WTC11 (cell line): ENCODE measurements around the gene UNCX. TPM values are rescaled to one million over a fixed set of nuclear protein-coding genes. Genes with fewer than 3 reads are reported as not detected.
"Not testable (repeated sequence)": the region's sequence is repeated elsewhere in the genome, so short reads cannot be mapped to it uniquely, and the experiment has no call there.

Experiments used
- ATAC-seq: fragments of 200-7000 bp; cut with Tn5 transposase; 2 replicates; pipeline ENCODE4 v1.10.0; 2021; ENCODE audit warnings: mild to moderate bottlenecking, moderate library complexity
- CTCF ChIA-PET: fragments of 300-600 bp; sonication (Branson Sonifier 250); formaldehyde crosslinking; loops from one replicate; lab custom pipeline; 2021; ENCODE audit warnings: antibody characterized with exemption; lab: Charles Lee
- POLR2A ChIA-PET: fragments of 350-600 bp; sonication (Branson Sonifier 250); formaldehyde crosslinking; loops from one replicate; lab custom pipeline; 2021; ENCODE audit warnings: antibody characterized with exemption; lab: Charles Lee
- DNase-seq: peaks from one replicate; pipeline ENCODE4 v3.0.0; 2021; ENCODE audit warnings: low spot score
- H3K27ac Mint-ChIP-seq: 2 replicates; pipeline ENCODE4 v1.8.0; 2021; ENCODE audit warnings: mixed read lengths
- H3K27me3 Mint-ChIP-seq: 2 replicates; pipeline ENCODE4 v1.8.0; 2021; ENCODE audit warnings: low read depth, mild to moderate bottlenecking, moderate library complexity, mixed read lengths
- H3K36me3 Mint-ChIP-seq: 2 replicates; pipeline ENCODE4 v1.8.0; 2021; ENCODE audit warnings: mixed read lengths
- H3K4me1 Mint-ChIP-seq: 2 replicates; pipeline ENCODE4 v1.8.0; 2022; ENCODE audit warnings: mixed read lengths
- H3K4me3 Mint-ChIP-seq: 2 replicates; pipeline ENCODE4 v1.8.0; 2021; ENCODE audit warnings: mild to moderate bottlenecking, moderate library complexity, mixed read lengths
- H3K9me3 Mint-ChIP-seq: 2 replicates; pipeline ENCODE4 v1.8.0; 2021; ENCODE audit warnings: mixed read lengths
- ATF2 ChIP-seq: sonication (generic); formaldehyde crosslinking; IDR thresholded peaks from 2 replicates; pipeline ENCODE4 v1.8.1; 2022; ENCODE audit warnings: low read depth, missing genetic modification reagents, borderline replicate concordance
- E2F4 ChIP-seq: sonication (generic); formaldehyde crosslinking; IDR thresholded peaks from 2 replicates; pipeline ENCODE4 v1.8.1; 2022; ENCODE audit warnings: low read depth, mild to moderate bottlenecking, moderate library complexity, missing genetic modification reagents, borderline replicate concordance
- ERG ChIP-seq: fragments of 250-450 bp; sonication (Bioruptor Pico); IDR thresholded peaks from 2 replicates; pipeline ENCODE4 v1.8.0; 2021; ENCODE audit warnings: mild to moderate bottlenecking
- ESRRA ChIP-seq: sonication (generic); formaldehyde crosslinking; IDR thresholded peaks from 2 replicates; pipeline ENCODE4 v1.8.1; 2022; ENCODE audit warnings: mild to moderate bottlenecking, missing genetic modification reagents, borderline replicate concordance
- ETV6 ChIP-seq: sonication (generic); formaldehyde crosslinking; IDR thresholded peaks from 2 replicates; pipeline ENCODE4 v1.8.1; 2022; ENCODE audit warnings: mild to moderate bottlenecking, missing genetic modification reagents
- FOXK1 ChIP-seq: sonication (generic); formaldehyde crosslinking; IDR thresholded peaks from 2 replicates; pipeline ENCODE4 v1.8.0; 2022; ENCODE audit warnings: mild to moderate bottlenecking, moderate library complexity, missing genetic modification reagents
- HMGA2 ChIP-seq: fragments of 250-450 bp; sonication (Bioruptor Pico); IDR thresholded peaks from 2 replicates; pipeline ENCODE4 v1.4.0; 2021; ENCODE audit warnings: mild to moderate bottlenecking, moderate library complexity
- IRF1 ChIP-seq: sonication (generic); formaldehyde crosslinking; IDR thresholded peaks from 2 replicates; pipeline ENCODE4 v1.8.0; 2023; ENCODE audit warnings: missing genetic modification reagents
- JAZF1 ChIP-seq: fragments of 250-450 bp; sonication (Bioruptor Pico); IDR thresholded peaks from 2 replicates; pipeline ENCODE4 v1.9.0; 2021; ENCODE audit warnings: moderate library complexity, mild to moderate bottlenecking, inconsistent platforms
- KAT7 ChIP-seq: sonication (generic); formaldehyde crosslinking; IDR thresholded peaks from 2 replicates; pipeline ENCODE4 v1.8.1; 2023; ENCODE audit warnings: missing genetic modification reagents, mild to moderate bottlenecking, borderline replicate concordance
- MAX ChIP-seq: sonication (generic); formaldehyde crosslinking; IDR thresholded peaks from 2 replicates; pipeline ENCODE4 v1.8.0; 2022; ENCODE audit warnings: mild to moderate bottlenecking, missing genetic modification reagents
- NFE2L1 ChIP-seq: sonication (generic); formaldehyde crosslinking; IDR thresholded peaks from 2 replicates; pipeline ENCODE4 v1.8.1; 2023; ENCODE audit warnings: missing genetic modification reagents
- NR2C2 ChIP-seq: sonication (generic); formaldehyde crosslinking; IDR thresholded peaks from 2 replicates; pipeline ENCODE4 v1.8.0; 2022; ENCODE audit warnings: mild to moderate bottlenecking, missing genetic modification reagents
- RORB ChIP-seq: fragments of 250-450 bp; sonication (Bioruptor Pico); IDR thresholded peaks from 2 replicates; pipeline ENCODE4 v1.9.0; 2021; ENCODE audit warnings: mild to moderate bottlenecking
- TEAD4 ChIP-seq: sonication (generic); formaldehyde crosslinking; IDR thresholded peaks from 2 replicates; pipeline ENCODE4 v1.8.0; 2022; ENCODE audit warnings: mild to moderate bottlenecking, missing genetic modification reagents
- ZMAT4 ChIP-seq: fragments of 250-450 bp; sonication (Bioruptor Pico); IDR thresholded peaks from 2 replicates; pipeline ENCODE4 v1.9.0; 2021; ENCODE audit warnings: mild to moderate bottlenecking
- ZNF219 ChIP-seq: sonication (generic); formaldehyde crosslinking; IDR thresholded peaks from 2 replicates; pipeline ENCODE4 v1.8.0; 2023; ENCODE audit warnings: missing genetic modification reagents, mild to moderate bottlenecking, borderline replicate concordance
- ZNF281 ChIP-seq: sonication (generic); formaldehyde crosslinking; IDR thresholded peaks from 2 replicates; pipeline ENCODE4 v1.8.0; 2023; ENCODE audit warnings: mild to moderate bottlenecking, missing genetic modification reagents
- total RNA-seq: library from RNA; stranded (reverse); gene quantifications from 3 replicates; pipeline ENCODE4 v1.2.3, GENCODE V29; 2021
- TF ChIP-seq, protein P1 (sequence below): fragments of 250-450 bp; sonication (Bioruptor Pico); IDR thresholded peaks from 2 replicates; pipeline ENCODE4 v1.9.0; 2021; ENCODE audit warnings: mild to moderate bottlenecking, borderline replicate concordance
- TF ChIP-seq, protein P2 (sequence below): sonication (generic); formaldehyde crosslinking; IDR thresholded peaks from 2 replicates; pipeline ENCODE4 v1.8.0; 2022; ENCODE audit warnings: missing genetic modification reagents

Gene UNCX
- total RNA-seq, 1 experiment from 2014 or later, result not detected

- TF ChIP-seq RORB (CRISPR knock-in tag), result no peak
- TF ChIP-seq, protein P1, sequence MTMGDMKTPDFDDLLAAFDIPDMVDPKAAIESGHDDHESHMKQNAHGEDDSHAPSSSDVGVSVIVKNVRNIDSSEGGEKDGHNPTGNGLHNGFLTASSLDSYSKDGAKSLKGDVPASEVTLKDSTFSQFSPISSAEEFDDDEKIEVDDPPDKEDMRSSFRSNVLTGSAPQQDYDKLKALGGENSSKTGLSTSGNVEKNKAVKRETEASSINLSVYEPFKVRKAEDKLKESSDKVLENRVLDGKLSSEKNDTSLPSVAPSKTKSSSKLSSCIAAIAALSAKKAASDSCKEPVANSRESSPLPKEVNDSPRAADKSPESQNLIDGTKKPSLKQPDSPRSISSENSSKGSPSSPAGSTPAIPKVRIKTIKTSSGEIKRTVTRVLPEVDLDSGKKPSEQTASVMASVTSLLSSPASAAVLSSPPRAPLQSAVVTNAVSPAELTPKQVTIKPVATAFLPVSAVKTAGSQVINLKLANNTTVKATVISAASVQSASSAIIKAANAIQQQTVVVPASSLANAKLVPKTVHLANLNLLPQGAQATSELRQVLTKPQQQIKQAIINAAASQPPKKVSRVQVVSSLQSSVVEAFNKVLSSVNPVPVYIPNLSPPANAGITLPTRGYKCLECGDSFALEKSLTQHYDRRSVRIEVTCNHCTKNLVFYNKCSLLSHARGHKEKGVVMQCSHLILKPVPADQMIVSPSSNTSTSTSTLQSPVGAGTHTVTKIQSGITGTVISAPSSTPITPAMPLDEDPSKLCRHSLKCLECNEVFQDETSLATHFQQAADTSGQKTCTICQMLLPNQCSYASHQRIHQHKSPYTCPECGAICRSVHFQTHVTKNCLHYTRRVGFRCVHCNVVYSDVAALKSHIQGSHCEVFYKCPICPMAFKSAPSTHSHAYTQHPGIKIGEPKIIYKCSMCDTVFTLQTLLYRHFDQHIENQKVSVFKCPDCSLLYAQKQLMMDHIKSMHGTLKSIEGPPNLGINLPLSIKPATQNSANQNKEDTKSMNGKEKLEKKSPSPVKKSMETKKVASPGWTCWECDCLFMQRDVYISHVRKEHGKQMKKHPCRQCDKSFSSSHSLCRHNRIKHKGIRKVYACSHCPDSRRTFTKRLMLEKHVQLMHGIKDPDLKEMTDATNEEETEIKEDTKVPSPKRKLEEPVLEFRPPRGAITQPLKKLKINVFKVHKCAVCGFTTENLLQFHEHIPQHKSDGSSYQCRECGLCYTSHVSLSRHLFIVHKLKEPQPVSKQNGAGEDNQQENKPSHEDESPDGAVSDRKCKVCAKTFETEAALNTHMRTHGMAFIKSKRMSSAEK (CRISPR knock-in tag), result no peak
- TF ChIP-seq NR2C2 (CRISPR knock-in tag), result no peak
- no peak for TF ChIP-seq ZMAT4 (CRISPR knock-in tag)
- no peak for TF ChIP-seq IRF1 (CRISPR knock-in tag)
- TF ChIP-seq ATF2, result no peak
- TF ChIP-seq ETV6 (CRISPR knock-in tag), result no peak
- TF ChIP-seq KAT7 (CRISPR knock-in tag), result no peak
- TF ChIP-seq ERG, result no peak
- TF ChIP-seq, protein P2, sequence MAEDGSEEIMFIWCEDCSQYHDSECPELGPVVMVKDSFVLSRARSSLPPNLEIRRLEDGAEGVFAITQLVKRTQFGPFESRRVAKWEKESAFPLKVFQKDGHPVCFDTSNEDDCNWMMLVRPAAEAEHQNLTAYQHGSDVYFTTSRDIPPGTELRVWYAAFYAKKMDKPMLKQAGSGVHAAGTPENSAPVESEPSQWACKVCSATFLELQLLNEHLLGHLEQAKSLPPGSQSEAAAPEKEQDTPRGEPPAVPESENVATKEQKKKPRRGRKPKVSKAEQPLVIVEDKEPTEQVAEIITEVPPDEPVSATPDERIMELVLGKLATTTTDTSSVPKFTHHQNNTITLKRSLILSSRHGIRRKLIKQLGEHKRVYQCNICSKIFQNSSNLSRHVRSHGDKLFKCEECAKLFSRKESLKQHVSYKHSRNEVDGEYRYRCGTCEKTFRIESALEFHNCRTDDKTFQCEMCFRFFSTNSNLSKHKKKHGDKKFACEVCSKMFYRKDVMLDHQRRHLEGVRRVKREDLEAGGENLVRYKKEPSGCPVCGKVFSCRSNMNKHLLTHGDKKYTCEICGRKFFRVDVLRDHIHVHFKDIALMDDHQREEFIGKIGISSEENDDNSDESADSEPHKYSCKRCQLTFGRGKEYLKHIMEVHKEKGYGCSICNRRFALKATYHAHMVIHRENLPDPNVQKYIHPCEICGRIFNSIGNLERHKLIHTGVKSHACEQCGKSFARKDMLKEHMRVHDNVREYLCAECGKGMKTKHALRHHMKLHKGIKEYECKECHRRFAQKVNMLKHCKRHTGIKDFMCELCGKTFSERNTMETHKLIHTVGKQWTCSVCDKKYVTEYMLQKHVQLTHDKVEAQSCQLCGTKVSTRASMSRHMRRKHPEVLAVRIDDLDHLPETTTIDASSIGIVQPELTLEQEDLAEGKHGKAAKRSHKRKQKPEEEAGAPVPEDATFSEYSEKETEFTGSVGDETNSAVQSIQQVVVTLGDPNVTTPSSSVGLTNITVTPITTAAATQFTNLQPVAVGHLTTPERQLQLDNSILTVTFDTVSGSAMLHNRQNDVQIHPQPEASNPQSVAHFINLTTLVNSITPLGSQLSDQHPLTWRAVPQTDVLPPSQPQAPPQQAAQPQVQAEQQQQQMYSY, result no peak
- no peak for TF ChIP-seq FOXK1 (CRISPR knock-in tag)
- no peak for TF ChIP-seq ZNF219
- TF ChIP-seq E2F4, result no peak
- TF ChIP-seq JAZF1 (CRISPR knock-in tag), result no peak
- TF ChIP-seq MAX (CRISPR knock-in tag), result no peak
- no peak for TF ChIP-seq TEAD4
- TF ChIP-seq NFE2L1 (CRISPR knock-in tag), result no peak
- TF ChIP-seq ESRRA (CRISPR knock-in tag), result no peak
- TF ChIP-seq HMGA2, result no peak
- no peak for TF ChIP-seq ZNF281 (CRISPR knock-in tag)
- POLR2A ChIA-PET, result no interaction called here
- DNase-seq, result no peak
- Mint-ChIP-seq H3K27me3 (peaks cover 3% of the 10 kb centered on the region; the same call in 1 of the 2 replicates), H3K9me3 (no peaks in the 10 kb centered on the region), H3K36me3 (no peaks in the 10 kb centered on the region), H3K27ac (no peak overlapping the region), H3K4me1 (no peaks in the 10 kb centered on the region), H3K4me3 (no peak overlapping the region)
- CTCF ChIA-PET, result interaction anchor here (0.6 to 0.8 kb wide), 2 partner anchors 51 to 79 kb away, joined by 3 to 4 read pairs; no protein-coding TSS in a partner anchor
- ATAC-seq, result no peak
These were observed 21.1 kb upstream of the UNCX start for GRCh38 chr7:1211611-1212010.

DNA sequence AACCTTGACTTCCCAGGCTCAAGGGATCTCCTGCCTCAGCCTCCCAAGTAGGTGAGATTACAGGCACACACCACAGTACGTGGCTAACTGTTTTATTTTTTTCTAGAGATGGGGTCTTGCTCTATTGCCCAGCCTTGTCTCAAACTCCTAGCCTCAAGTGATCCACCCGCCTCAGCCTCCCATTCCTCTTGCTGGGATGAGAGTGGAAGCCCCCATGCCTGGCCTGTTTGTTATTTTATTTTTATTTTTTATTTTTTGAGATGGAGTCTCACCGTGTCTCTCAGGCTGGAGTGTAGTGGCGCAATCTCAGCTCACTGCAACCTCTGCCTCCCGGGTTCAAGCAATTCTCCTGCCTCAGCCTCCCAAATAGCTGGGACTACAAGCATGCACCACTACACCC, 20.6 kb upstream of the UNCX start:
- H3K27ac Mint-ChIP-seq, result not testable (repeated sequence)

More for the DNA sequence above, 20.6 kb upstream of the UNCX start:
- H3K4me1 Mint-ChIP-seq, ATAC-seq, DNase-seq, H3K4me3 Mint-ChIP-seq, H3K36me3 Mint-ChIP-seq, H3K9me3 Mint-ChIP-seq, H3K27me3 Mint-ChIP-seq, POLR2A ChIA-PET: not testable (repeated sequence)
- CTCF ChIA-PET, result interaction anchor here (0.8 kb wide), 1 partner anchor 79 kb away, joined by 3 read pairs; no protein-coding TSS in a partner anchor
